Stimulated activated CD4-positive, alpha-beta T cell treated with anti-CD3 and anti-CD28 coated beads, TNF-alpha, amount 100 ng/mL, for 4 hours (primary cell): ENCODE measurements around the gene SGCG.

ENCODE experiments used
- DNase-seq, 3 experiments: peaks; one replicate each; pipeline ENCODE4 v3.0.0-alpha.2; 2020; ENCODE audit warnings: low read depth in 3 of 3

SGCG gene

GRCh38 chr13:23325191-23325590 is 144.4 kb downstream of the SGCG start:
- no peak for DNase-seq

GRCh38 chr13:23330356-23330755 is 149.6 kb downstream of the SGCG start:
- DNase-seq: no peak

DNA sequence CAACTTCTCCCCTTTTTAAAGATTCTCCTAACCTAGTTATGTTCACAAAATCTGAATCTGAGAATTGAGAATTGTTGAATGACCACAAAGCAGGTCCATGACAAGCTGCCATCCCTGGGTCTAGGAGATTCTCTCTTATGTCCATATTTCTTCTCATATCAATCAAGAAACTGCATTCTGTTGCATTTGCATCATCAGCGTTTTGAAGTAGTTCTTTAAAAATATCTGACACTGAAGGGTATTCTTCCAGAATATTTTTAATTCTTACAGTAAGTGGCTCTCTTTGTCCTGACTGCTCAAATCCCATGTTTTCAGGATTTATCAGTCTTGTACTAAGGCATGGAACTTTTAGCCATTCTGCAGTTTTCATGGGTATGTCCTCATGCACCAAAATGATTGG is 158.4 kb downstream of the SGCG start:
- no peak for DNase-seq

DNA sequence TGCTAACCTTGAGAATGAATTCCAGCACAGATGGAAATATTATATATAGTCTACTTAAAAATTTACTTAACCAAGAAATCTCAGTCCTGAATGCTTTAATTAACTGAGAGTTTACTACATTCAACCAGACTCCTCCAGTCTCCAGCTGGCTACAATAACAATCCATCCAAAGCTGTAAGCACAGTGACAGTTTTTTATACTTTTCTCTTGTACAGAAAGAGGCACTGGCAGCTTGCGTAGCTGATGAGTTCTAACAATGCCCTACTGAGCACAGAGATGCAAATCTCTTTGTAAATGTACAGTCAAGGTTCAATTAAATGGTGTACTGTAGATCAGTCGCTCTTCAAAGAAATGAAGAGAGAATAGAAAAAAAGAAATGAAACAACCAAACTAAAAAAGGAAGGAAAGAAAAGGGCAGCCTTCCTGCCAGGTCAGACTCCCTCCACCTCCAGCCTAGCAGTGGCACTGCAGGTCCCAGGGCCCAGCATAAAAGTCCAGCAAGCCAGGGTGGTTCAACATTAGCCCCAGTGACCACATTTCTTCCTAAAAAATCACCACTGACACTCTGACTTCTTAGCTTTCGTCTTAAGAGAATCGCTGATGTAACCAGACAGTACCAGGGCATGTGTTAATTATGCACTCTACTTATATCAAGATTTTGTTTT is 164.3 kb downstream of the SGCG start:
- DNase-seq: no peak

DNA sequence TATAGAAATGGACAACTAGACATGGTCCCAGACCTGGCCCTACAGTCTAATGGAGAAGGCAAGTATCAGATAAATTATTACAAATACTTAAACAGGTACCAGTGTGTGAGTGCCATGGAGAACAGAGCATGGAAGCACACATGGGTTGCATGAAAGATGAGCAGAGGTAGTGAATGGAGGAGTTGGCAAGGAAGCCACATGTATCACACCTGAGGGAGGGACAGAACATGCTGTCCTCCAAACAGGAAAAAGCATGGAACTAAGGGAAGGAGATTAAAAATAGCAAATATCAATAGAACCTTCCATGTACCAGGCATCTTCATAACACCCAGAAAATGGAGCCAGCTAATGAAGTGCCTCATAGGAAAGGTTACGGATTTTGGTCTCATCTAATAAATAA is 166.8 kb downstream of the SGCG start:
- DNase-seq: no peak

GRCh38 chr13:23348262-23349127 is 167.7 kb downstream of the SGCG start:
- DNase-seq: no peak

GRCh38 chr13:23349161-23349897 is 168.6 kb downstream of the SGCG start:
- no peak for DNase-seq

GRCh38 chr13:23350009-23350408 is 169.2 kb downstream of the SGCG start:
- DNase-seq: no peak

- DNase-seq: no peak
These were observed 171.4 kb downstream of the SGCG start for GRCh38 chr13:23352161-23352560.

DNA sequence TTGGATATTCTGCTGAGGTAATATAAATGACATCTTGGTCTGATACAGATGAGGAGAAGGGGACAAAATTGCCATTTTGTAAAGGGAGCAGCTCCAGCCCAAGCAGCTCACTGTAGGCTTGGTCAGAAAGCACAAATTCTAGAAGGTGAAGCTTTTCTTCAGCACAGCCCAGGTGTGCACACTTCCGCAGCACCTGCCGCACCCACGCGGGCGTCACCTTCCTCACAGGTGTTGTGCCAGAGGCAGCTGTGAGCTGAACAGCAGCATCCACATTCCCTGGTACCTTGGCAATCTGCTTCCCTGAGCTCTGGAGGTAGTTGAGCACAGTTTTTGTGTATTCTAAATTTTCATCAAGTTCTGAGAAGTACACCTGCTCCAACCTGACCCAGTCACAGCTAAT is 173.7 kb downstream of the SGCG start:
- DNase-seq: no peak

DNA sequence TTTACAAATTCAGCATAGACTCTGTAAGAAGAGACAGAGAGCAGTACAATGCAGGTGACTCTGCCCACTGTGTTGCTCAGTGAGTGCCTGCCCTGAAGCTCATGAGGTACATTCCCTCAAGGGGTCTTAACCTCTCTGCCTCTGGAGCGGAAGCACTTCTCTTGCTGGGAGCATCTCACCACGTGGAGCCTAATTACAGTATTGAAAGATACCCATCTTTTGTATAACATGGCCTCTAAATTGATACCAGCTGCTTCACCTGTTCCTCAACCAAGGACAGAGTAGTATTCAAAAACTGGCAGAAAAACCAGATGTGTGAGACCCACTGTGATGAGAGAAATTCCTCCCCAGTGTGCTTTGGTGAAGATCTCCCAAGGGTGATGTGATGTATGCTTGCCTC is 175.6 kb downstream of the SGCG start:
- no peak for DNase-seq

DNA sequence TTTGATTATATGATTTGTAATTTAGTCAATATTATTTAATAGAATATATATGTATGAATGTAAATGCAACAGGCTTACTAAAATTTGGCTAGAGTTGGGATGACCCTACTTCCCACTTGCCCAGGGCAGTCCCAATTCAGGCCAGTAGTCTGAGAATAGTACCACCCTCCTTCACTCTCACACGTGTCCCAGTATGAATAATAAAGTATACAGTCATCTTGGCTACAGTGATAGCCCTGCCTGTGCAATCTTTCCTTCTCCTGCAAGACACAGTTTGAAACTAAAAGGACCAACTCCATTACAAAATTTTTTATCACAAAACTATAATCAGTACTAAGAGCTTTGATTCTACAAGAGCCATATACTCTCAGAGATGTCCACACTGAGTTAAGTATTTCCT is 176.6 kb downstream of the SGCG start:
- no peak for DNase-seq

- no peak for DNase-seq
These were observed 179.1 kb downstream of the SGCG start for GRCh38 chr13:23359882-23360281.

GRCh38 chr13:23365652-23366051 is 184.9 kb downstream of the SGCG start:
- no peak for DNase-seq

DNA sequence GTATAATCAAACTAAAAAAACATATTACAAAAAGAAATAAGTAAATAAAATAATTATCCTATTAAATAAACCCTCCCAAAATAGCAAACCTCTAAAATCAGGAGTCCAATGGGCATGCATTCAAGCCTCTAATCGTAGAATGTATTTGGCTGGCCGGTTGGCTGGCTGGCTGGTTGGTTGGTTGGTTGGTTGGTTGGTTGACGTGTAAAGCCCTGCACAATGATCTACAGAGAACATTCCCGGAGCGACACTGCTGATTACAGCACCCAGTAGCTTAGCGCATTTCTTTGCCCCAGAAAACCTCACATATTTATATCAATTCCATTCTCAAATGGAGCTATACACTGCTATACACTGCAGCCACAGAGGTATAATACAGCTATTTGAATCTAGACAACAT is 187.1 kb downstream of the SGCG start:
- no peak for DNase-seq

DNA sequence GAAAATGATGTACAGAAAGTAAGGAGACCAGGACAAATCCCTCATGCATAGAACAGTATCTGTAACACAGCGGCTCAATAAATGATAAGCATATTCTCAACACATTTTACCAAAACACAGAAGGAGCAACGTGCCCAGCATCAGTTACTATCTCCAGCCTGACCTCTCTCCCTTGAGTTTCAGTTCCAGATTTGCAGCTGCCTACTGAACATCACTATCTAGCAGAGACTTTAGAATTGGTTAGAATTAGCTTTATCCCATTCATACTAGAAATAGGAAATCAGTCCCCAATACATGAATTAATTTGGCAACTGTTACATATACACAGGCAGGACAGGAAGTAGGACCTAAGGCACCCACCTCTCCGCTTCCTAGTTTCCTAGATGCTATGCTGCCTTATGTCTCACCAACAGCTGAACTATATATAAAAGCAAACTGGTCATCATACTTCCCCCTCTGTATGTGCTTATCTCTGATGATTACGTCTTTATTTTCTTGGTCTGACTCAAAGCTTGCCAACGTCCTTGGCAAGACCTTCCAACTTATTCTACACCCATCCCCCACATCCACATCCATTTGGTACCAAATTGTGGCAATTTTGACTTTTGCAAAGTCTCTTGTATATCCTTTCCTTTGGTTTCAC is 191.6 kb downstream of the SGCG start:
- DNase-seq: no peak
